NCI-H1436 (cell line): ENCODE data around the gene TTC9B.
A peak's percentile ranks its signal among the peaks of the same experiment; 100 is the strongest.

Source experiments
- DNase-seq: peaks from one replicate; lab custom pipeline; 2025; lab: John Stamatoyannopoulos, UW

Gene TTC9B

GRCh38 chr19:40217934-40218890 is at the start of gene TTC9B:
TTC9B (minus strand) TSS chr19:40218384; CDS start chr19:40218381, 3 bp downstream.
- peak; percentile 8 for DNase-seq

- no peak for DNase-seq
Observed at GRCh38 chr19:40267601-40267997, 49.4 kb upstream of the TTC9B start.

- DNase-seq, result no peak
Observed at GRCh38 chr19:40266912-40267600, 48.9 kb upstream of the TTC9B start.

- no peak for DNase-seq
Observed at GRCh38 chr19:40266119-40266518, 47.9 kb upstream of the TTC9B start.

GRCh38 chr19:40265763-40266099 is 47.5 kb upstream of the TTC9B start:
- DNase-seq, result no peak

GRCh38 chr19:40265055-40265762 is 47.0 kb upstream of the TTC9B start:
- no peak for DNase-seq

GRCh38 chr19:40264314-40265054 is 46.3 kb upstream of the TTC9B start:
- DNase-seq, result no peak

GRCh38 chr19:40263440-40264313 is 45.5 kb upstream of the TTC9B start:
- DNase-seq, result no peak

- DNase-seq, result no peak
Observed at GRCh38 chr19:40262422-40262821, 44.2 kb upstream of the TTC9B start.

- no peak for DNase-seq
Observed at GRCh38 chr19:40261631-40262030, 43.4 kb upstream of the TTC9B start.

- no peak for DNase-seq
Observed at GRCh38 chr19:40257096-40257517, 38.9 kb upstream of the TTC9B start.

- no peak for DNase-seq
Observed at GRCh38 chr19:40256512-40256911, 38.3 kb upstream of the TTC9B start.

- DNase-seq, result no peak
Observed at GRCh38 chr19:40255619-40256166, 37.5 kb upstream of the TTC9B start.

GRCh38 chr19:40254714-40255418 is 36.7 kb upstream of the TTC9B start:
- no peak for DNase-seq

GRCh38 chr19:40253611-40254092 is 35.5 kb upstream of the TTC9B start:
- no peak for DNase-seq

- DNase-seq, result no peak
Observed at GRCh38 chr19:40252395-40252794, 34.2 kb upstream of the TTC9B start.

GRCh38 chr19:40251991-40252390 is 33.8 kb upstream of the TTC9B start:
- DNase-seq, result no peak

GRCh38 chr19:40251244-40251643 is 33.1 kb upstream of the TTC9B start:
- DNase-seq, result no peak

GRCh38 chr19:40249781-40250180 is 31.6 kb upstream of the TTC9B start:
- no peak for DNase-seq

GRCh38 chr19:40249201-40249600 is 31.0 kb upstream of the TTC9B start:
- DNase-seq, result no peak
